ENCODE data around the gene NAT8L. TPM values are rescaled to one million over a fixed set of nuclear protein-coding genes. Genes with fewer than 3 reads are reported as not detected.

Gene NAT8L
- total RNA-seq, 2 experiments from 2014 or later: not detected

GRCh38 chr4:2083826-2084160 lies 24.7 kb downstream of the NAT8L start:
- POLR2A ChIA-PET: no interaction called here
- ATAC-seq (ENCODE audit: poor library complexity): no peak
- Histone ChIP-seq H3K36me3 (ENCODE audit: insufficient read depth, low read length) (no peaks in the 10 kb centered on the region), H3K4me3 (ENCODE audit: low read length) (no peak overlapping the region), H3K9me3 (ENCODE audit: control insufficient read depth in 1 of 2, insufficient read depth in 1 of 2, low read length in 2 of 2) (peaks cover 5% of the 10 kb centered on the region in 2 experiments), H3K27ac (ENCODE audit: low read depth in 1 of 2, low read length in 2 of 2) (no peak overlapping the region), H3K27me3 (ENCODE audit: control insufficient read depth in 1 of 2, insufficient read depth in 2 of 2, low read length in 2 of 2) (peaks cover 0 to 3% of the 10 kb centered on the region in 2 experiments), H3K4me1 (ENCODE audit: insufficient read depth, low read length) (no peaks in the 10 kb centered on the region)
- no peak for DNase-seq
- no peak for TF ChIP-seq CTCF (IDR thresholded peaks at IDR 0.05)
- no peaks in the 10 kb centered on the region for H3K9me3 Mint-ChIP-seq
- no peak overlapping the region for H3K27ac Mint-ChIP-seq
- intact Hi-C loops (cut with DNase I, micrococcal nuclease): no loop called here
- H3K4me1 Mint-ChIP-seq (ENCODE audit: low read depth): no peaks in the 10 kb centered on the region
- no peaks in the 10 kb centered on the region for H3K36me3 Mint-ChIP-seq (ENCODE audit: low read depth)
- no peak overlapping the region for H3K4me3 Mint-ChIP-seq
- no peaks in the 10 kb centered on the region for H3K27me3 Mint-ChIP-seq
- CTCF ChIA-PET: no interaction called here

DNA sequence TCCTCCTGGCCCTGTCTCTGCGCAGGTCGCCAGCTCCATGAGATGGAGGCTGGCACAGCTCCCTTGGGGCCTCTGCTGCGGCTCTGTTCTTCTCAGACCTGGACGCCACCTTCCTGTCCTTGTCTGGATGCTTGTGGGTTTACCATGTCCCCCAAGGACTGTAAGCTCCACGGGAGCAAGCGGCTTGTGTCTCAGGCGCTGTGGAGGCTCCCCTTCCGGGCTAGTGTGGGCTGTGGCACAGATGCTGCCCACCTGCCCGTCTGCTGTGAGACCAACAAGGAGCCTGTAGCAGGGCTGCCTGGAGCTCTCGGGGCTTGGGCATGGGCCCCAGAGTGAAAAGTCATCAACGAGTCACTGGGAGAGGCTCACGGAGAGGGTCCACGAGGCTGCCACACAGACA lies 25.2 kb downstream of the NAT8L start:
- TF ChIP-seq CTCF (IDR thresholded peaks at IDR 0.05): no peak
- POLR2A ChIA-PET: no interaction called here
- CTCF ChIA-PET: no interaction called here

GRCh38 chr4:2085496-2085901 lies 26.4 kb downstream of the NAT8L start:
- intact Hi-C loops (cut with DNase I, micrococcal nuclease): no loop called here
- TF ChIP-seq CTCF (IDR thresholded peaks at IDR 0.05): no peak
- H3K36me3 ChIP-seq (ENCODE audit: insufficient read depth, low read length): no peaks in the 10 kb centered on the region
- no peak overlapping the region for H3K4me3 Mint-ChIP-seq
- no peak for DNase-seq
- no peak overlapping the region for H3K27ac ChIP-seq (ENCODE audit: low read depth in 1 of 2, low read length in 2 of 2)
- peaks cover 5% of the 10 kb centered on the region in 2 experiments for H3K9me3 ChIP-seq (ENCODE audit: control insufficient read depth in 1 of 2, insufficient read depth in 1 of 2, low read length in 2 of 2)
- no peaks in the 10 kb centered on the region for H3K4me1 Mint-ChIP-seq (ENCODE audit: low read depth)
- no peaks in the 10 kb centered on the region for H3K27me3 Mint-ChIP-seq
- ChIA-PET CTCF (no interaction called here), POLR2A (interaction anchor here (0.6 kb wide), 1 partner anchor 77 kb away, joined by 3 read pairs; the partner anchor contains the start of gene NELFA)
- H3K4me3 ChIP-seq (ENCODE audit: low read length): no peak overlapping the region
- no peaks in the 10 kb centered on the region for H3K4me1 ChIP-seq (ENCODE audit: insufficient read depth, low read length)
- no peak overlapping the region for H3K27ac Mint-ChIP-seq
- ATAC-seq (ENCODE audit: poor library complexity): no peak
- peaks cover 0 to 3% of the 10 kb centered on the region in 2 experiments for H3K27me3 ChIP-seq (ENCODE audit: control insufficient read depth in 1 of 2, insufficient read depth in 2 of 2, low read length in 2 of 2)
- no peaks in the 10 kb centered on the region for H3K9me3 Mint-ChIP-seq
- H3K36me3 Mint-ChIP-seq (ENCODE audit: low read depth): no peaks in the 10 kb centered on the region

More for the DNA sequence above, 25.2 kb downstream of the NAT8L start:
- no peak overlapping the region for H3K4me3 ChIP-seq (ENCODE audit: low read length)
- no peaks in the 10 kb centered on the region for H3K4me1 ChIP-seq (ENCODE audit: insufficient read depth, low read length)
- no peak overlapping the region for H3K27ac ChIP-seq (ENCODE audit: low read depth in 1 of 2, low read length in 2 of 2)
- DNase-seq: no peak
- Mint-ChIP-seq H3K27ac (no peak overlapping the region), H3K27me3 (no peaks in the 10 kb centered on the region), H3K4me1 (ENCODE audit: low read depth) (no peaks in the 10 kb centered on the region), H3K9me3 (no peaks in the 10 kb centered on the region), H3K36me3 (ENCODE audit: low read depth) (no peaks in the 10 kb centered on the region), H3K4me3 (no peak overlapping the region)
- peaks cover 0 to 3% of the 10 kb centered on the region in 2 experiments for H3K27me3 ChIP-seq (ENCODE audit: control insufficient read depth in 1 of 2, insufficient read depth in 2 of 2, low read length in 2 of 2)
- H3K36me3 ChIP-seq (ENCODE audit: insufficient read depth, low read length): no peaks in the 10 kb centered on the region
- ATAC-seq (ENCODE audit: poor library complexity): no peak
- intact Hi-C loops (cut with DNase I, micrococcal nuclease): no loop called here
- peaks cover 5% of the 10 kb centered on the region in 2 experiments for H3K9me3 ChIP-seq (ENCODE audit: control insufficient read depth in 1 of 2, insufficient read depth in 1 of 2, low read length in 2 of 2)
